PC-3 (cell line): Measurements from ENCODE around the gene AIFM3. TPM values are rescaled to one million over a fixed set of nuclear protein-coding genes. Genes with fewer than 3 reads are reported as not detected.

ENCODE experiments used
- ATAC-seq: fragments of 200-7000 bp; cut with Tn5 transposase; 2 replicates; pipeline ENCODE4 v1.9.1; 2020; ENCODE audit warnings: mild to moderate bottlenecking, moderate library complexity
- BruUV-seq: library from RNA; stranded (reverse); fragments of 400-500 nt; replicated peaks from 2 replicates; lab custom pipeline; 2021; lab: Mats Ljungman, UMichigan
- CTCF ChIA-PET: fragments of 300-600 bp; sonication (Branson Sonifier 250); formaldehyde crosslinking; loops from one replicate; lab custom pipeline; 2022; ENCODE audit warnings: antibody characterized with exemption; lab: Charles Lee
- POLR2A ChIA-PET: fragments of 300-600 bp; sonication (Branson Sonifier 250); formaldehyde crosslinking; loops from one replicate; lab custom pipeline; 2022; ENCODE audit warnings: antibody characterized with exemption; ENCODE audit not compliant: unreplicated experiment; lab: Charles Lee
- DNase-seq: peaks from one replicate; pipeline ENCODE4 v3.0.0-alpha.2; 2015
- H2AFZ ChIP-seq: fragments of 300-600 bp; sonication (generic); 2 replicates; pipeline ENCODE4 v1.6.0; 2016; ENCODE audit warnings: antibody characterized with exemption, low read length
- H3F3A ChIP-seq: fragments of 300-600 bp; sonication (generic); one replicate; pipeline ENCODE4 v1.6.0; 2017; ENCODE audit warnings: antibody characterized with exemption, low read length, control low read depth, mild to moderate bottlenecking; ENCODE audit not compliant: unreplicated experiment
- H3K27ac ChIP-seq: fragments of 300-600 bp; sonication (generic); 2 replicates; pipeline ENCODE4 v1.5.1; 2016; ENCODE audit warnings: mild to moderate bottlenecking, low read length
- H3K27me3 ChIP-seq: fragments of 300-600 bp; sonication (generic); 2 replicates; pipeline ENCODE4 v1.6.1; 2016; ENCODE audit warnings: low read length, mixed read lengths
- H3K36me3 ChIP-seq: fragments of 300-600 bp; sonication (generic); 2 replicates; pipeline ENCODE4 v1.6.1; 2016; ENCODE audit warnings: low read depth, mixed run types, low read length, mixed read lengths
- H3K4me1 ChIP-seq: fragments of 300-600 bp; sonication (generic); 2 replicates; pipeline ENCODE4 v1.5.1; 2016; ENCODE audit warnings: low read length; ENCODE audit not compliant: insufficient read depth
- H3K4me2 ChIP-seq: fragments of 300-600 bp; sonication (generic); 2 replicates; pipeline ENCODE4 v1.6.0; 2016; ENCODE audit warnings: low read length
- H3K4me3 ChIP-seq: fragments of 300-600 bp; sonication (generic); 2 replicates; pipeline ENCODE4 v1.5.1; 2016; ENCODE audit warnings: mild to moderate bottlenecking, low read length, mixed read lengths
- H3K79me2 ChIP-seq: fragments of 300-600 bp; sonication (generic); 2 replicates; pipeline ENCODE4 v1.6.1; 2017; ENCODE audit warnings: low read length, mixed read lengths
- H3K9ac ChIP-seq: fragments of 300-600 bp; sonication (generic); 2 replicates; pipeline ENCODE4 v1.6.0; 2016; ENCODE audit warnings: mild to moderate bottlenecking, low read length
- H3K9me2 ChIP-seq: fragments of 300-600 bp; sonication (generic); replicated peaks from 2 replicates; pipeline ENCODE4 v1.6.1; 2016; ENCODE audit warnings: mixed run types, low read length, mixed read lengths
- H3K9me3 ChIP-seq: fragments of 300-600 bp; sonication (generic); 2 replicates; pipeline ENCODE4 v1.6.1; 2016; ENCODE audit warnings: low read length, mixed read lengths
- H4K20me1 ChIP-seq: fragments of 300-600 bp; sonication (generic); 2 replicates; pipeline ENCODE4 v1.6.1; 2016; ENCODE audit warnings: low read length, mixed read lengths
- EZH2 ChIP-seq: fragments of 300-600 bp; sonication (generic); IDR thresholded peaks from one replicate; pipeline ENCODE4 v1.6.1; 2017; ENCODE audit warnings: antibody characterized with exemption, mild to moderate bottlenecking, low read length; ENCODE audit not compliant: unreplicated experiment
- EZH2phosphoT487 ChIP-seq: fragments of 300-600 bp; sonication (generic); IDR thresholded peaks from 2 replicates; pipeline ENCODE4 v1.6.1; 2018; ENCODE audit warnings: mild to moderate bottlenecking, antibody characterized with exemption, low read length, borderline replicate concordance
- intact Hi-C: fragments of 100-400 bp; cut with micrococcal nuclease; formaldehyde crosslinking; loops from 2 replicates; pipeline ENCODE4 v1.9.0; 2023
- total RNA-seq: library from RNA; depleted of rRNA; stranded (reverse); fragments of >200 nt; gene quantifications from 2 replicates; pipeline ENCODE4 v1.2.3, GENCODE V29; 2014
- TF ChIP-seq, protein P1 (sequence below): fragments of 300-600 bp; sonication (generic); conservative IDR thresholded peaks from 2 replicates; pipeline ENCODE4 v1.5.1; 2017; ENCODE audit warnings: antibody characterized with exemption, low read depth, mild to moderate bottlenecking, low read length

The AIFM3 gene
- total RNA-seq, 1 experiment from 2014 or later: 1.5 TPM

DNA sequence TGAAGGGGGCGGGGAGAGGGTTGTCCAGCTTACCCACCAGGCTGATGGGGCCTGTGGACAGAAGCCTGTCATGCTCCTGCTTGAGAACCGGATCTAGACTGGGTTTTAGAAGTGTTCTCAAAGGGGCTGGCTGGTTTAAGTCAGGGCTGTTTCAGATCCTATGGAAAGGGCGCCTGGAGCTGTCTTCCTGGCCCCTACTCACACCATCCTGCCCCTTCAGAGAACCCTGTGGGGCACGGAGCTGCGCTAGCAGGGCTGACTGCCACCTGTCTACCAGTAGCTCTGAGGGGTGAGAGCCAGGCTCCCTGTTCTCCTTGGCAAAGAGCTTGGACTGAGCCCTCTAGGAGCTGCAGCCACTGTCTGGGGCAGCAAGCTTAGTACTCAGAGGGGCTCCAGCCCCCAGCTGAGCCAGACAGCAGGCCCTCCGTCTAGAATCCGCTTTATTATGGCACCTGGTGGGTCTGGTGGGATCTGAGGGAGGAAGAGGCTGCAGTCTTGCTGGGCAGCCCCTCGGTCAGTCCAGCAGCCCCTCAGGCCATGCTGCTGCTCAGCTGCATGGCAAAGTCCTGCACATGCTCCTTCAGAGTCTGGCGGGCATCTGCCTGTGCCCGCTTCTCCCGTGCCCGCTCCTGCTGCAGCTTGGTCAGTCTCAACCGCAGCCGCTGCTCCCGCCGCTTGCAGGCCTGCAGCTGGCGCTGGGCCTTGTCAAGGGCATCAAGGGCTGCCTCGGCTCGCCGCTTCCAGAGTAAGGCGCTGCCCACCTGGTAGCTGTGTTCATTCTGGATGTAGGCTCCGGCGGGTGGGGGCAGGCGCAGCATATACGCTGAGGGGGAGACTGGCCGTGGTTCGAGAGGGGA, 32.5 kb downstream of the AIFM3 start:
- Histone ChIP-seq H2AFZ (no peak overlapping the region), H3K79me2 (peaks cover 36% of the 10 kb centered on the region), H3K27me3 (no peaks in the 10 kb centered on the region), H3K9me2 (no peaks in the 10 kb centered on the region), H3K4me3 (peak overlapping the region; percentile 92; the same call in 1 of the 2 replicates), H3F3A (no peaks in the 10 kb centered on the region), H3K36me3 (peaks cover 6% of the 10 kb centered on the region; the same call in 1 of the 2 replicates), H3K4me1 (peaks cover 24% of the 10 kb centered on the region), H4K20me1 (no peaks in the 10 kb centered on the region), H3K27ac (no peak overlapping the region), H3K9ac (no peak overlapping the region), H3K4me2 (peak overlapping the region; percentile 100), H3K9me3 (no peaks in the 10 kb centered on the region)
- DNase-seq (no peak), ATAC-seq (no peak)
- ChIA-PET POLR2A (interaction anchor here (0.7 kb wide), 1 partner anchor 45 kb away, joined by 3 read pairs; no protein-coding TSS in a partner anchor), CTCF (interaction anchor here (0.8 kb wide), 1 partner anchor 104 kb away, joined by 3 read pairs; no protein-coding TSS in a partner anchor)
- intact Hi-C loops: no loop called here
- no TSS peak for BruUV-seq
- TF ChIP-seq EZH2phosphoT487: no peak
- TF ChIP-seq EZH2: no peak
- TF ChIP-seq, protein P1, sequence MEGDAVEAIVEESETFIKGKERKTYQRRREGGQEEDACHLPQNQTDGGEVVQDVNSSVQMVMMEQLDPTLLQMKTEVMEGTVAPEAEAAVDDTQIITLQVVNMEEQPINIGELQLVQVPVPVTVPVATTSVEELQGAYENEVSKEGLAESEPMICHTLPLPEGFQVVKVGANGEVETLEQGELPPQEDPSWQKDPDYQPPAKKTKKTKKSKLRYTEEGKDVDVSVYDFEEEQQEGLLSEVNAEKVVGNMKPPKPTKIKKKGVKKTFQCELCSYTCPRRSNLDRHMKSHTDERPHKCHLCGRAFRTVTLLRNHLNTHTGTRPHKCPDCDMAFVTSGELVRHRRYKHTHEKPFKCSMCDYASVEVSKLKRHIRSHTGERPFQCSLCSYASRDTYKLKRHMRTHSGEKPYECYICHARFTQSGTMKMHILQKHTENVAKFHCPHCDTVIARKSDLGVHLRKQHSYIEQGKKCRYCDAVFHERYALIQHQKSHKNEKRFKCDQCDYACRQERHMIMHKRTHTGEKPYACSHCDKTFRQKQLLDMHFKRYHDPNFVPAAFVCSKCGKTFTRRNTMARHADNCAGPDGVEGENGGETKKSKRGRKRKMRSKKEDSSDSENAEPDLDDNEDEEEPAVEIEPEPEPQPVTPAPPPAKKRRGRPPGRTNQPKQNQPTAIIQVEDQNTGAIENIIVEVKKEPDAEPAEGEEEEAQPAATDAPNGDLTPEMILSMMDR: no peak

DNA sequence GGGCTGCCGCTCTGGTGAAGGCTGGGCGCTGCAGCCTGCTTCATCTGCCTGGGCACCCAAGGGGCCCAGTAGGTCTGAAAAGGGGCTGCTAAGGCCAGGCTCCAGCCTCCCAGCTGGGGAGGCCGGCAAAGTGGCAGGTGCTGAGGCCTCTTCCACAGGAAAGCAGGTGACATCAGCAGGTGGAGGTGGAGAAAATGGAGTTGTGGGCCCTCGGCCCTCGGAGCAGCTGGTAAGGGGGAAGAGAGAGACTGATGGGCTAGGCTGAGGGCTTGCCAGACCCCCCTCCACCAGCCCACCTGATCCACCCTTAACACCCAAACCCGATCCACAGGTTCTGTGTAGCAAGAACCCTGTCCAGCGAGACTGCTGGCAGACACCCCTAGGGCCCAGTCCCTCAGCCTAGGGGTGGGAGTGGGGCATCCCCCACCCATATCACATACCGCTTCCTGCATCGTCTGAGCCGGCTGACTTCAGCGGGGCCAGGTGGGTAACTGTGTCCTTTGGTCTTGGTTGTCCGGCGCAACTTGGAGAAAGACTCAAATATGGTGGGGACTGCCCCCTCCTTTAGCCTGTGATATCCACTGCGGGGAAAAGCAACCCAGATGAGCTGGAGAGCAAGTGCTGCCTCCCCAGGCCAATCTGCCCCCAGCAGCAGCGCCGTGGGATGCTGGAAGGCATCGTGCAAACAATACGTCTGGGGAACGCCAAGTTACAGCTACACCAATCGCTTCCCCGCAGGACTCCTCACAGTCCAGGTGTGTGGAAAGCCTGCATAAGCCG, 33.3 kb downstream of the AIFM3 start:
- Histone ChIP-seq H3K9ac (peak overlapping the region; percentile 96), H3F3A (no peaks in the 10 kb centered on the region), H3K36me3 (peaks cover 6% of the 10 kb centered on the region; the same call in 1 of the 2 replicates), H3K27me3 (no peaks in the 10 kb centered on the region), H3K9me3 (no peaks in the 10 kb centered on the region), H2AFZ (no peak overlapping the region), H3K79me2 (peaks cover 36% of the 10 kb centered on the region), H3K4me3 (peak overlapping the region; percentile 92), H3K4me2 (peak overlapping the region; percentile 100), H3K27ac (no peak overlapping the region), H3K9me2 (no peaks in the 10 kb centered on the region), H3K4me1 (peaks cover 24% of the 10 kb centered on the region), H4K20me1 (no peaks in the 10 kb centered on the region)
- intact Hi-C loops: no loop called here
- no TSS peak for BruUV-seq
- POLR2A ChIA-PET: no interaction called here
- CTCF ChIA-PET: no interaction called here
- TF ChIP-seq EZH2phosphoT487: no peak
- no peak for TF ChIP-seq EZH2
- TF ChIP-seq, protein P1: no peak
- DNase-seq (peak; percentile 9), ATAC-seq (peak; percentile 6; the same call in 1 of the 2 replicates)
